Vagina (tissue), 2 donors: ENCODE measurements around the gene TRAPPC2L.

Experiments used
- CTCF ChIP-seq, 3 experiments: fragments of 450-650 bp in 2 of 3; fragments of 200-600 bp in 1 of 3; sonication (generic) in 1 of 3; IDR thresholded peaks; one replicate each; pipeline ENCODE4 v1.5.1; 2017 to 2019; ENCODE audit warnings: antibody characterized with exemption in 3 of 3, mild to moderate bottlenecking in 2 of 3, moderate library complexity in 2 of 3
- POLR2A ChIP-seq, 2 donors: fragments of 450-650 bp; IDR thresholded peaks; one replicate each; pipeline ENCODE4 v1.6.1; 2017; ENCODE audit warnings: antibody characterized with exemption in 2 of 2, mild to moderate bottlenecking in 2 of 2, moderate library complexity in 2 of 2
- POLR2AphosphoS5 ChIP-seq, 2 donors: sonication (generic); formaldehyde crosslinking; IDR thresholded peaks; one replicate each; pipeline ENCODE4 v1.9.0; 2017; ENCODE audit warnings: antibody characterized with exemption in 2 of 2, mild to moderate bottlenecking in 2 of 2, low read depth in 1 of 2; ENCODE audit not compliant: insufficient read depth in 1 of 2

DNA sequence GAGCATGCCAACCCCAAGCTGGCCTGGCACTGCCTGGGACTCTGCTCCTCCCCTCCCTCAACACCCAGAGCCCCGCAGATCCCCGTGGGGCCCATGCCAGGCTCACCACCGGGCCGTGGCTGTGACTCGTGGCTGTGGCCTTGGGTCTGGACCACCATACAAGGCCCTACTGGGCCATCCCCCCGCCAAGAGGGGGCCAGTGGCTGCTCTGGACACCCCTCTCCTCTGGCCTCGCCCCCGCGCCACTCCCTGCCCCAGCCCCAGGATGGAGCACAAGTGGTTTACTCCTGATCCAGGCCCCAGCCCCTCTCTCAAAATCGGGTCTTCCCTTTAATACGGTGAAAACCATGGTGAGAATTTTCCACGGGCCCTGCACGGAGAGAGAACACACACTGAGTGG lies 6.5 kb downstream of the TRAPPC2L start:
- TF ChIP-seq POLR2A (IDR thresholded peaks at IDR 0.05) (no peak), POLR2AphosphoS5 (IDR thresholded peaks at IDR 0.05; ENCODE audit: insufficient read depth in 1 of 2, low read depth in 1 of 2) (no peak), CTCF (IDR thresholded peaks at IDR 0.05) (no peak)
